ENCODE measurements around the gene KRTAP10-2. TPM values are rescaled to one million over a fixed set of nuclear protein-coding genes. Genes with fewer than 3 reads are reported as not detected.

Gene KRTAP10-2
- total RNA-seq, 1 experiment from 2014 or later: not detected

- Histone ChIP-seq H3K27me3 (ENCODE audit: insufficient read depth, low read depth) (peaks cover 68% of the 10 kb centered on the region), H3K9me3 (ENCODE audit: insufficient read depth, low read depth) (no peaks in the 10 kb centered on the region), H3K4me3 (no peak overlapping the region), H3K4me2 (no peak overlapping the region), H3K79me2 (ENCODE audit: low read depth) (no peaks in the 10 kb centered on the region), H3K9me2 (ENCODE audit: insufficient read depth) (no peaks in the 10 kb centered on the region), H3K36me3 (ENCODE audit: low read depth) (no peaks in the 10 kb centered on the region), H3K27ac (no peak overlapping the region), H4K20me1 (ENCODE audit: insufficient read depth) (no peaks in the 10 kb centered on the region), H3K4me1 (replicated peaks; ENCODE audit: insufficient read depth) (no peaks in the 10 kb centered on the region), H3F3A (ENCODE audit: insufficient read depth, low read depth) (no peaks in the 10 kb centered on the region), H2AFZ (no peak overlapping the region)
- TF ChIP-seq EZH2 (IDR thresholded peaks at IDR 0.05; ENCODE audit: low read depth): no peak
- TF ChIP-seq, protein P1, sequence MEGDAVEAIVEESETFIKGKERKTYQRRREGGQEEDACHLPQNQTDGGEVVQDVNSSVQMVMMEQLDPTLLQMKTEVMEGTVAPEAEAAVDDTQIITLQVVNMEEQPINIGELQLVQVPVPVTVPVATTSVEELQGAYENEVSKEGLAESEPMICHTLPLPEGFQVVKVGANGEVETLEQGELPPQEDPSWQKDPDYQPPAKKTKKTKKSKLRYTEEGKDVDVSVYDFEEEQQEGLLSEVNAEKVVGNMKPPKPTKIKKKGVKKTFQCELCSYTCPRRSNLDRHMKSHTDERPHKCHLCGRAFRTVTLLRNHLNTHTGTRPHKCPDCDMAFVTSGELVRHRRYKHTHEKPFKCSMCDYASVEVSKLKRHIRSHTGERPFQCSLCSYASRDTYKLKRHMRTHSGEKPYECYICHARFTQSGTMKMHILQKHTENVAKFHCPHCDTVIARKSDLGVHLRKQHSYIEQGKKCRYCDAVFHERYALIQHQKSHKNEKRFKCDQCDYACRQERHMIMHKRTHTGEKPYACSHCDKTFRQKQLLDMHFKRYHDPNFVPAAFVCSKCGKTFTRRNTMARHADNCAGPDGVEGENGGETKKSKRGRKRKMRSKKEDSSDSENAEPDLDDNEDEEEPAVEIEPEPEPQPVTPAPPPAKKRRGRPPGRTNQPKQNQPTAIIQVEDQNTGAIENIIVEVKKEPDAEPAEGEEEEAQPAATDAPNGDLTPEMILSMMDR (conservative IDR thresholded peaks at IDR 0.05): no peak
- ChIA-PET POLR2A (ENCODE audit: unreplicated experiment) (no interaction called here), CTCF (no interaction called here)
- intact Hi-C loops (cut with micrococcal nuclease; ENCODE audit: unreplicated experiment): no loop called here
- no TSS peak for BruUV-seq (replicated peaks)
- DNase-seq: no peak
Measured at GRCh38 chr21:44508426-44508710, 42.9 kb downstream of the KRTAP10-2 start.

- Histone ChIP-seq H2AFZ (no peak overlapping the region), H3K4me1 (replicated peaks; ENCODE audit: insufficient read depth) (no peaks in the 10 kb centered on the region), H3F3A (ENCODE audit: insufficient read depth, low read depth) (no peaks in the 10 kb centered on the region), H3K9me2 (ENCODE audit: insufficient read depth) (no peaks in the 10 kb centered on the region), H3K4me3 (no peak overlapping the region), H3K27ac (no peak overlapping the region), H3K4me2 (no peak overlapping the region), H3K79me2 (ENCODE audit: low read depth) (no peaks in the 10 kb centered on the region), H3K9me3 (ENCODE audit: insufficient read depth, low read depth) (no peaks in the 10 kb centered on the region), H4K20me1 (ENCODE audit: insufficient read depth) (no peaks in the 10 kb centered on the region), H3K27me3 (ENCODE audit: insufficient read depth, low read depth) (peaks cover 66% of the 10 kb centered on the region), H3K36me3 (ENCODE audit: low read depth) (no peaks in the 10 kb centered on the region)
- BruUV-seq (replicated peaks): no TSS peak
- DNase-seq: no peak
- ChIA-PET POLR2A (ENCODE audit: unreplicated experiment) (no interaction called here), CTCF (no interaction called here)
- intact Hi-C loops (cut with micrococcal nuclease; ENCODE audit: unreplicated experiment): no loop called here
- TF ChIP-seq EZH2 (IDR thresholded peaks at IDR 0.05; ENCODE audit: low read depth): no peak
- TF ChIP-seq, protein P1 (conservative IDR thresholded peaks at IDR 0.05): no peak
Measured at GRCh38 chr21:44507673-44508425, 43.5 kb downstream of the KRTAP10-2 start.

DNA sequence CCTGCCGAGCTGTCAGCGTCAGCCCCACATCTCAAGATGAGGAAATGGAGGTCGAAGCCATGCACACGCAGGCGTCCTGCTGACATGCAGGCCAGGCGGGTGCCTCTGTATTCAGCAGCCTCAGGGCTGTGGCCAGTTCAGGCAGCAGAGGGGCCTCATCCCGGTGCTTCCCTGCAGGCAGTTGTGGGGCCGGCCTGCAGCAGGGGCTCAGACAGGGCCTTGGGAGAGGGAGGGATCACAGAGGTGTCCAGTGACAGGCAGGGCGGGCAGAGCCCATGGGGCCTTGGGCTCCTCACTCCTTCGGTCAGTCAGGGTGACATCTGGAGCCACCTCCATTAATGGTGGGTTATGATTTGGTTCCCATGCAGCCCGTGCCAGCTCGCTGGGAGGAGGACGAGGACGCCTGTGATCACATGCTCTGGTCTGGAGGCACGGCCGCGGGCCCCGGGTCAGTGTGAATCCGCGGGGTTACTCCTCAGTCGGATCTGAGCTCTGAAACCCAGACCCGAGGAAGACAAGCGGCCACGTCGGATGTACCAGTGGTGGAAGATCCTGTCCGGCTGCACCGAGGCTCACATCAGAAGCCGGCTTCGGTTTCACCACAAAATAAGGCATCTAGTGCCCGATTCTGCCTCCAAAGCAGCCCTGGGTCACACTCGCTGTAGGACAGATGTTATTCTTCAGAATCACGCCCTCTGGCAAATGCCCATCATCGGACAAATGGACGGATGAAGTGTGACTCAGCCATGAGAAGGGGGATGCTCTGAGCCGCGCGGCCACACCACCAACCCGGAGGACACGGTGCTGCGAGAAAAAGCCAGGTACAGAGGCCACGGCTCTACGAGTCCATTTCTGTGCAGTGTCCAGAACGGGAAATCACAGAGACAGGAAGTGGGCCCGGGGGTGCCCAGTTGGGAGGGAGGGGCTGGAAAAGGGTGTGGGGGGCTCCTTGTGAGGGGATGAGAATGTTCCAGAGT lies 44.7 kb downstream of the KRTAP10-2 start:
- no peak for DNase-seq
- ChIA-PET CTCF (no interaction called here), POLR2A (ENCODE audit: unreplicated experiment) (no interaction called here)
- intact Hi-C loops (cut with micrococcal nuclease; ENCODE audit: unreplicated experiment): no loop called here
- Histone ChIP-seq H3K27me3 (ENCODE audit: insufficient read depth, low read depth) (peaks cover 68% of the 10 kb centered on the region), H3K9me2 (ENCODE audit: insufficient read depth) (no peaks in the 10 kb centered on the region), H4K20me1 (ENCODE audit: insufficient read depth) (no peaks in the 10 kb centered on the region), H3K4me1 (replicated peaks; ENCODE audit: insufficient read depth) (no peaks in the 10 kb centered on the region), H3K27ac (no peak overlapping the region), H3K36me3 (ENCODE audit: low read depth) (no peaks in the 10 kb centered on the region), H2AFZ (no peak overlapping the region), H3K79me2 (ENCODE audit: low read depth) (no peaks in the 10 kb centered on the region), H3K9me3 (ENCODE audit: insufficient read depth, low read depth) (no peaks in the 10 kb centered on the region), H3K4me3 (no peak overlapping the region), H3F3A (ENCODE audit: insufficient read depth, low read depth) (no peaks in the 10 kb centered on the region), H3K4me2 (no peak overlapping the region)
- BruUV-seq (replicated peaks): no TSS peak
- TF ChIP-seq, protein P1 (conservative IDR thresholded peaks at IDR 0.05): no peak
- no peak for TF ChIP-seq EZH2 (IDR thresholded peaks at IDR 0.05; ENCODE audit: low read depth)
